Activated naive CD8-positive, alpha-beta T cell treated with anti-CD3 and anti-CD28 coated beads for 36 hours (primary cell): Measurements from ENCODE around the gene UST. TPM values are rescaled to one million over a fixed set of nuclear protein-coding genes. Genes with fewer than 3 reads are reported as not detected.
"Not testable (repeated sequence)": the region's sequence is repeated elsewhere in the genome, so short reads cannot be mapped to it uniquely, and the experiment has no call there.

ENCODE experiments used
- DNase-seq: peaks from one replicate; pipeline ENCODE4 v3.0.0; 2021
- H3K27ac Mint-ChIP-seq: one replicate; pipeline ENCODE4 v1.8.0; 2022; ENCODE audit warnings: mild to moderate bottlenecking, moderate library complexity, mixed read lengths
- H3K27me3 Mint-ChIP-seq: one replicate; pipeline ENCODE4 v1.8.0; 2022; ENCODE audit warnings: mild to moderate bottlenecking, mixed read lengths
- H3K36me3 Mint-ChIP-seq: one replicate; pipeline ENCODE4 v1.8.0; 2021; ENCODE audit warnings: mild to moderate bottlenecking, mixed read lengths
- H3K4me1 Mint-ChIP-seq: one replicate; pipeline ENCODE4 v1.8.0; 2021; ENCODE audit warnings: mixed read lengths
- H3K4me3 Mint-ChIP-seq: one replicate; pipeline ENCODE4 v1.8.0; 2022; ENCODE audit warnings: mild to moderate bottlenecking, moderate library complexity, mixed read lengths
- H3K9me3 Mint-ChIP-seq: one replicate; pipeline ENCODE4 v1.8.0; 2022; ENCODE audit warnings: mixed read lengths
- total RNA-seq, 2 experiments: library from RNA; stranded (reverse); gene quantifications; one replicate each; pipeline ENCODE4 v1.2.3, GENCODE V29; 2021

UST gene
- total RNA-seq, 2 experiments from 2014 or later, result 0.82 to 0.89 TPM

DNA sequence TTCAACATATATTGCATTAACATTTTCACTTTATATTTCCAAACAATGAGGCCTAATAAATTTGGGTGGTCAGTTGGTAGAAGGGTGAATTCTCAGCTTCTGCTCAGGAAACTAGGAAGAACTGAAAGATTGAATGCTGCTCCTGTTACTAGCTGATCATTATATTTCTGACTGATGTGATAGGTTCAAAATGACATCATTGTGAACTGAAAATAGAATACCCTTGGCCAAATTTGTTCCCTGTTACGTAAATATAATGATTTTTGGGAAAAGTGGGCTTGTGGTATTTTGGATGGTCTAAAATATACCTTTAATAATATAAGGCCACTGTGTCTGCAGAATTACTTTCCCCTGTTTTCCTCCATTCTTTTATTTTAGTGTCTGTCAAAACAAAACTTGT, 2.8 kb downstream of the UST start:
- Mint-ChIP-seq H3K4me3 (no peak overlapping the region), H3K27me3 (peaks cover 57% of the 10 kb centered on the region), H3K4me1 (peaks cover 13% of the 10 kb centered on the region), H3K9me3 (no peaks in the 10 kb centered on the region), H3K27ac (no peak overlapping the region), H3K36me3 (no peaks in the 10 kb centered on the region)
- DNase-seq, result no peak

- Mint-ChIP-seq H3K4me3 (no peak overlapping the region), H3K4me1 (peaks cover 11% of the 10 kb centered on the region), H3K9me3 (no peaks in the 10 kb centered on the region), H3K27ac (no peak overlapping the region), H3K36me3 (no peaks in the 10 kb centered on the region), H3K27me3 (peaks cover 47% of the 10 kb centered on the region)
- no peak for DNase-seq
Observed at GRCh38 chr6:148750838-148751792, 4.3 kb downstream of the UST start.

- H3K36me3 Mint-ChIP-seq, result no peaks in the 10 kb centered on the region
- peaks cover 7% of the 10 kb centered on the region for H3K4me1 Mint-ChIP-seq
- peaks cover 43% of the 10 kb centered on the region for H3K27me3 Mint-ChIP-seq
- no peak overlapping the region for H3K4me3 Mint-ChIP-seq
- no peak overlapping the region for H3K27ac Mint-ChIP-seq
- no peaks in the 10 kb centered on the region for H3K9me3 Mint-ChIP-seq
- no peak for DNase-seq
Observed at GRCh38 chr6:148751793-148752170, 5.0 kb downstream of the UST start.

DNA sequence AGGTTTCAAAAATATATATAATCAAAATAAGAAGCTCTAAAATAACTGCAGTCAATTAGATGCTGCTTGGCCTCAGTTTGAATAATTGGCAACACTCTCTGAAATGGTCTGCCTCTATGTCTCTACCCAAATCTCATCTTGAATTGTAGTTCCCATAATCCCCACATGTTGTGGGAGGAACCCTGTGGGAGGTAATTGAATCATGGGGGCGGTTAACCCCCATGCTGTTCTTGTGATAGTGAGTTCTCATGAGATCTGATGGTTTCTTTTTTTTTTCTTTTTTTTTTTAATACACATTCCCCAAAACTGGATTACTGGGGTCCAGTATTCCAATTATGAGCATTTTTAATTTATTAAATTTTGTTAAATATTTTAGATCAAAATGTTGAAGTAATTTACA, 8.5 kb downstream of the UST start:
- not testable (repeated sequence) for DNase-seq, H3K36me3 Mint-ChIP-seq, H3K4me3 Mint-ChIP-seq, H3K27ac Mint-ChIP-seq, H3K9me3 Mint-ChIP-seq
- H3K27me3 Mint-ChIP-seq, result peaks cover 25% of the 10 kb centered on the region
- H3K4me1 Mint-ChIP-seq, result peaks cover 19% of the 10 kb centered on the region

GRCh38 chr6:148757944-148758480, 11.2 kb downstream of the UST start:
- peak overlapping the region; percentile 65 for H3K27ac Mint-ChIP-seq
- peaks cover 42% of the 10 kb centered on the region for H3K4me1 Mint-ChIP-seq
- H3K9me3 Mint-ChIP-seq, result no peaks in the 10 kb centered on the region
- H3K36me3 Mint-ChIP-seq, result no peaks in the 10 kb centered on the region
- no peak overlapping the region for H3K4me3 Mint-ChIP-seq
- no peak for DNase-seq
- peaks cover 19% of the 10 kb centered on the region for H3K27me3 Mint-ChIP-seq

DNA sequence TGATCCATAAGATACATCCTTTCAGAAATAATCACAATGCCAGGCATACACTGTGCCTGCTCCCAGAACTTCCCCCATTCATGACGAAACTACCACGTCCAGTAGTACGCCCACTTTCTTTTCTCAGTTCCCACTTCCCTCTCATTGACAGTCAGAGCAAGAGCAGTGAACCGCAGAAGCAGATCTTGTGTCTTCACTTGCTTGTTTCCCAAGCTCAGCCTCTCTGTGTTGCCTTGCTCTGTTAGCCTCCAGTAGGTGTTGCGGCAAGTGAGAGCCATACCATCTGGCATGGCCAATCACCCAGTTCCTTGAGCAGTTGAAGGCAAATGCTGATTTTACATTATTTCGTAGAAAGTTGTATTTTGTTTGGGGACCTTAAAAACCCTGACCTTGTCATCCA, 11.7 kb downstream of the UST start:
- Mint-ChIP-seq H3K9me3 (peaks cover 2% of the 10 kb centered on the region), H3K36me3 (no peaks in the 10 kb centered on the region), H3K4me3 (no peak overlapping the region), H3K27me3 (peaks cover 22% of the 10 kb centered on the region), H3K27ac (peak overlapping the region; percentile 65), H3K4me1 (peaks cover 47% of the 10 kb centered on the region)
- peak; percentile 44 for DNase-seq

GRCh38 chr6:148760258-148760534, 13.4 kb downstream of the UST start:
- peaks cover 50% of the 10 kb centered on the region for H3K4me1 Mint-ChIP-seq
- no peak for DNase-seq
- H3K36me3 Mint-ChIP-seq, result no peaks in the 10 kb centered on the region
- H3K27ac Mint-ChIP-seq, result no peak overlapping the region
- H3K4me3 Mint-ChIP-seq, result no peak overlapping the region
- H3K27me3 Mint-ChIP-seq, result peaks cover 16% of the 10 kb centered on the region
- peaks cover 2% of the 10 kb centered on the region for H3K9me3 Mint-ChIP-seq

- H3K9me3 Mint-ChIP-seq, result peaks cover 2% of the 10 kb centered on the region
- peak; percentile 47 for DNase-seq
- peak overlapping the region; percentile 40 for H3K4me3 Mint-ChIP-seq
- peaks cover 50% of the 10 kb centered on the region for H3K4me1 Mint-ChIP-seq
- H3K27ac Mint-ChIP-seq, result peak overlapping the region; percentile 80
- H3K36me3 Mint-ChIP-seq, result no peaks in the 10 kb centered on the region
- peaks cover 15% of the 10 kb centered on the region for H3K27me3 Mint-ChIP-seq
Observed at GRCh38 chr6:148760568-148761526, 14.0 kb downstream of the UST start.

DNA sequence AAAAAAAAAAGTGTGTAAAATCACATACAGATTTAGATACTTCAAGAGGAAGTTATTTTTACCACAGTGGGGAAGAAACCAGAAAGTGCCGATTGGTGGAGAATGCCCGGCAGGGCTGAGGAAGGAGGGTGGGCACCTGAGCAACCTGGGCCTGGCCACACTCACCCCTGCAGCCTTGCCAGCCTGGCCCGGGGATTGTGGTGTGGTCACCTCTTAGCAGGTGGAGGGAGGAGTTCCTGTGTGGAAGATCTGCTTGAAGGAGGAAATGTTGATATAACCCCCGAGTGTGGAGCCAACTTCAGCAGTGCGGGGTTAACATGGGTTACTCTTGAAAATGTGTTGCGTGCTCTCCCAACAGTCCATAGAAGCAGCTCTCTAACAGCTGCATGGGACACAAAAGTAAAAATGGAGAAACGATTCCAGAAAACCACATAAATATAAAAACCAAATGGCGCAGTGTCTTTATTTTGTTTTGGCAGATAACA, 14.7 kb downstream of the UST start:
- Mint-ChIP-seq H3K4me1 (peaks cover 50% of the 10 kb centered on the region), H3K27ac (peak overlapping the region; percentile 80), H3K9me3 (peaks cover 2% of the 10 kb centered on the region), H3K27me3 (peaks cover 11% of the 10 kb centered on the region), H3K4me3 (peak overlapping the region; percentile 40), H3K36me3 (no peaks in the 10 kb centered on the region)
- peak; percentile 26 for DNase-seq

- Mint-ChIP-seq H3K9me3 (peaks cover 2% of the 10 kb centered on the region), H3K36me3 (no peaks in the 10 kb centered on the region), H3K4me3 (no peak overlapping the region), H3K27ac (no peak overlapping the region), H3K4me1 (peaks cover 50% of the 10 kb centered on the region), H3K27me3 (peaks cover 11% of the 10 kb centered on the region)
- DNase-seq, result no peak
Observed at GRCh38 chr6:148762231-148762630, 15.4 kb downstream of the UST start.

- H3K9me3 Mint-ChIP-seq, result not testable (repeated sequence)
Observed at GRCh38 chr6:148764259-148765020, 17.6 kb downstream of the UST start.

DNA sequence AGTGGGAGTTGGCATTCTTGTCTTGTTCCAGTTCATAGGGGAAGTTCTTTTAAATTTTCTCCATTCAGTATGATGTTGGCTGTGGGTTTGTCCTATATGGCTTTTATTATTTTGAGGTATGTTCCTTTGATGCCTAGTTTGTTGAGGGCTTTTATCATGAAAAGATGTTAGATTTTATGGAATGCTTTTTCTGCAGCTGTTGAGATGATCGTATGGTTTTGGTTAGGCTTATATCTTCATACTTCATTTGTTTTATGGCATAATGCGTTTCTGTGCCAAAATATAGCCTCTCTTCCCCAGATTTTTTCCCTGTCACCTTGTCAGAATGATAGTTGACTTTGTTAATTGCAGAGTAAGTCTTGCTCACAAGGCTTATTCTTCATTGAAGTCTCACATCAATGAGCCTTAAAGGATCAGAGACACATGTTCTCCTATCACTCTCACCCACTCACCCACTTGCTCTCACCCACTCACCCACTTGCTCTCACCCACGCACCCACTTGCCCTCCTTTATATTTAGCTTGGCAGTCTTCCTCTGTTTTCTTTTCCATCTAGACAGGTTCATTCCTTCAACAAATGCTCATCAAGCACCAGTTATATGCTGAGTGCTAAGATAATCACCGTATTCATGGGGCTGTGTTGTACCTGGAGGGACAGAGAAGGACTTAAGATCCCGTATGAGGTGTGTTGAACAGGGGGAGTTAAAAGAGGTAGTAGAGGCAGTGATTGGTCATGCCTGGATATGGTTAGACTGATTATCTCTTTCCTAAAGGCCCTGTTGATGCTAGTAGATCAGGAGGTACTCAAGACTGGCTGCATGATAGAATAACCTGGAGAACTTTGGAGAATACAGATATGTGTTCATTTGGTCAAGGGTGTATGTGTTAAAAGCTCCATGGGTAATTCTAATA, 19.3 kb downstream of the UST start:
- Mint-ChIP-seq H3K27me3 (peaks cover 12% of the 10 kb centered on the region), H3K4me1 (peaks cover 31% of the 10 kb centered on the region), H3K4me3 (no peak overlapping the region), H3K36me3 (no peaks in the 10 kb centered on the region), H3K9me3 (peaks cover 2% of the 10 kb centered on the region), H3K27ac (no peak overlapping the region)
- DNase-seq, result no peak

More at GRCh38 chr6:148764259-148765020, 17.6 kb downstream of the UST start:
- DNase-seq, H3K36me3 Mint-ChIP-seq, H3K27me3 Mint-ChIP-seq, H3K27ac Mint-ChIP-seq, H3K4me3 Mint-ChIP-seq: not testable (repeated sequence)
- peaks cover 36% of the 10 kb centered on the region for H3K4me1 Mint-ChIP-seq

GRCh38 chr6:148768646-148769270, 21.9 kb downstream of the UST start:
- peaks cover 13% of the 10 kb centered on the region for H3K27me3 Mint-ChIP-seq
- no peak overlapping the region for H3K27ac Mint-ChIP-seq
- DNase-seq, result no peak
- peaks cover 21% of the 10 kb centered on the region for H3K4me1 Mint-ChIP-seq
- no peaks in the 10 kb centered on the region for H3K9me3 Mint-ChIP-seq
- H3K4me3 Mint-ChIP-seq, result no peak overlapping the region
- no peaks in the 10 kb centered on the region for H3K36me3 Mint-ChIP-seq
